Stimulated activated effector memory CD8-positive, alpha-beta T cell treated with anti-CD3 and anti-CD28 coated beads, Interleukin-12 subunit alpha, Interleukin-12 subunit beta, amount 100 ng/mL, for 72 hours (primary cell): ENCODE data around the gene PCDHA1.

Experiments used
- ATAC-seq: fragments of 150-1000 bp; cut with Tn5 transposase; 2 replicates; pipeline ENCODE4 v1.10.0; 2021
- DNase-seq, 2 donors: peaks; one replicate each; pipeline ENCODE4 v3.0.0; 2021 to 2022; ENCODE audit warnings: low spot score in 2 of 2
- H3K27ac Mint-ChIP-seq: one replicate; pipeline ENCODE4 v1.8.0; 2022; ENCODE audit warnings: mild to moderate bottlenecking, mixed read lengths
- H3K36me3 Mint-ChIP-seq: one replicate; pipeline ENCODE4 v1.8.0; 2022; ENCODE audit warnings: mild to moderate bottlenecking, mixed read lengths
- H3K4me1 Mint-ChIP-seq: one replicate; pipeline ENCODE4 v1.8.0; 2022; ENCODE audit warnings: mixed read lengths
- H3K4me3 Mint-ChIP-seq: one replicate; pipeline ENCODE4 v1.8.0; 2022; ENCODE audit warnings: mild to moderate bottlenecking, mixed read lengths
- H3K9me3 Mint-ChIP-seq: one replicate; pipeline ENCODE4 v1.8.0; 2022; ENCODE audit warnings: mixed read lengths

The PCDHA1 gene

GRCh38 chr5:140923601-140924000 is 137.7 kb downstream of the PCDHA1 start:
- no peak for DNase-seq
- H3K9me3 Mint-ChIP-seq, result no peaks in the 10 kb centered on the region
- ATAC-seq, result no peak
- H3K27ac Mint-ChIP-seq, result no peak overlapping the region
- H3K36me3 Mint-ChIP-seq, result no peaks in the 10 kb centered on the region
- H3K4me1 Mint-ChIP-seq, result peaks cover 7% of the 10 kb centered on the region
- H3K4me3 Mint-ChIP-seq, result no peak overlapping the region

GRCh38 chr5:140925806-140926442 is 140.0 kb downstream of the PCDHA1 start, which contains the start of gene PCDHAC1:
Gene PCDHAC1 (plus strand): TSS chr5:140926299. CDS start chr5:140926893, 594 bp downstream.
- Mint-ChIP-seq H3K9me3 (no peaks in the 10 kb centered on the region), H3K4me1 (peaks cover 7% of the 10 kb centered on the region), H3K4me3 (peak within 1 kb of the TSS; percentile 48), H3K27ac (no peak within 1 kb of the TSS), H3K36me3 (no peaks in the 10 kb centered on the region)
- ATAC-seq (peak; percentile 40), DNase-seq (no peak)

GRCh38 chr5:140926443-140927227 is 140.7 kb downstream of the PCDHA1 start:
- no peaks in the 10 kb centered on the region for H3K9me3 Mint-ChIP-seq
- ATAC-seq, result peak; percentile 65
- peaks cover 7% of the 10 kb centered on the region for H3K4me1 Mint-ChIP-seq
- no peak for DNase-seq
- peak overlapping the region; percentile 48 for H3K4me3 Mint-ChIP-seq
- H3K27ac Mint-ChIP-seq, result no peak overlapping the region
- H3K36me3 Mint-ChIP-seq, result no peaks in the 10 kb centered on the region

- Mint-ChIP-seq H3K4me3 (peak overlapping the region; percentile 48), H3K9me3 (no peaks in the 10 kb centered on the region), H3K4me1 (peaks cover 7% of the 10 kb centered on the region), H3K27ac (no peak overlapping the region), H3K36me3 (no peaks in the 10 kb centered on the region)
- DNase-seq (no peak), ATAC-seq (no peak)
Observed at GRCh38 chr5:140927228-140927573, 141.3 kb downstream of the PCDHA1 start.

GRCh38 chr5:140934964-140935606 is 149.1 kb downstream of the PCDHA1 start:
- Mint-ChIP-seq H3K36me3 (no peaks in the 10 kb centered on the region), H3K4me1 (no peaks in the 10 kb centered on the region), H3K27ac (no peak overlapping the region), H3K4me3 (no peak overlapping the region), H3K9me3 (no peaks in the 10 kb centered on the region)
- ATAC-seq (no peak), DNase-seq (no peak)

GRCh38 chr5:140946578-140946977 is 160.6 kb downstream of the PCDHA1 start:
- no peak overlapping the region for H3K27ac Mint-ChIP-seq

GRCh38 chr5:140951636-140952035 is 165.7 kb downstream of the PCDHA1 start:
- no peaks in the 10 kb centered on the region for H3K36me3 Mint-ChIP-seq
- no peak overlapping the region for H3K27ac Mint-ChIP-seq
- H3K9me3 Mint-ChIP-seq, result peaks cover under 1% of the 10 kb centered on the region
- ATAC-seq, result no peak
- H3K4me1 Mint-ChIP-seq, result no peaks in the 10 kb centered on the region
- no peak overlapping the region for H3K4me3 Mint-ChIP-seq
- DNase-seq, result no peak

More at GRCh38 chr5:140946578-140946977, 160.6 kb downstream of the PCDHA1 start:
- Mint-ChIP-seq H3K9me3 (peaks cover 9% of the 10 kb centered on the region), H3K4me1 (no peaks in the 10 kb centered on the region), H3K4me3 (no peak overlapping the region), H3K36me3 (no peaks in the 10 kb centered on the region)
- DNase-seq (no peak), ATAC-seq (no peak)

GRCh38 chr5:140953234-140953633 is 167.3 kb downstream of the PCDHA1 start:
- no peak for ATAC-seq
- no peaks in the 10 kb centered on the region for H3K4me1 Mint-ChIP-seq
- H3K4me3 Mint-ChIP-seq, result no peak overlapping the region
- H3K36me3 Mint-ChIP-seq, result no peaks in the 10 kb centered on the region
- no peak overlapping the region for H3K27ac Mint-ChIP-seq
- no peak for DNase-seq
- H3K9me3 Mint-ChIP-seq, result no peaks in the 10 kb centered on the region

GRCh38 chr5:140962190-140962589 is 176.2 kb downstream of the PCDHA1 start:
- H3K27ac Mint-ChIP-seq, result no peak overlapping the region

GRCh38 chr5:140964356-140964755 is 178.4 kb downstream of the PCDHA1 start:
- Mint-ChIP-seq H3K4me1 (no peaks in the 10 kb centered on the region), H3K36me3 (no peaks in the 10 kb centered on the region), H3K9me3 (no peaks in the 10 kb centered on the region), H3K27ac (no peak overlapping the region), H3K4me3 (no peak overlapping the region)
- DNase-seq (no peak), ATAC-seq (no peak)

More at GRCh38 chr5:140962190-140962589, 176.2 kb downstream of the PCDHA1 start:
- Mint-ChIP-seq H3K4me3 (no peak overlapping the region), H3K9me3 (no peaks in the 10 kb centered on the region), H3K36me3 (no peaks in the 10 kb centered on the region), H3K4me1 (no peaks in the 10 kb centered on the region)
- no peak for DNase-seq
- ATAC-seq, result no peak

GRCh38 chr5:140965905-140966292 is 180.0 kb downstream of the PCDHA1 start:
- ATAC-seq, result no peak
- Mint-ChIP-seq H3K36me3 (no peaks in the 10 kb centered on the region), H3K27ac (no peak overlapping the region)

GRCh38 chr5:140966293-140967225 is 180.6 kb downstream of the PCDHA1 start, which contains the start of gene PCDHAC2:
Gene PCDHAC2 (plus strand): TSS chr5:140966476. CDS start chr5:140966767, 291 bp downstream.
- DNase-seq, result no peak
- H3K27ac Mint-ChIP-seq, result no peak within 1 kb of the TSS

More at GRCh38 chr5:140965905-140966292, 180.0 kb downstream of the PCDHA1 start:
- no peaks in the 10 kb centered on the region for H3K4me1 Mint-ChIP-seq
- H3K4me3 Mint-ChIP-seq, result no peak overlapping the region
- H3K9me3 Mint-ChIP-seq, result no peaks in the 10 kb centered on the region
- DNase-seq, result no peak

GRCh38 chr5:140967226-140967893 is 181.4 kb downstream of the PCDHA1 start:
- H3K9me3 Mint-ChIP-seq, result no peaks in the 10 kb centered on the region
- no peak overlapping the region for H3K4me3 Mint-ChIP-seq
- H3K36me3 Mint-ChIP-seq, result no peaks in the 10 kb centered on the region
- DNase-seq (no peak), ATAC-seq (no peak)
- H3K4me1 Mint-ChIP-seq, result no peaks in the 10 kb centered on the region
- no peak overlapping the region for H3K27ac Mint-ChIP-seq

More at GRCh38 chr5:140966293-140967225, 180.6 kb downstream of the PCDHA1 start, which contains the start of gene PCDHAC2:
- Mint-ChIP-seq H3K9me3 (no peaks in the 10 kb centered on the region), H3K4me1 (no peaks in the 10 kb centered on the region), H3K36me3 (no peaks in the 10 kb centered on the region), H3K4me3 (no peak within 1 kb of the TSS)
- no peak for ATAC-seq

- Mint-ChIP-seq H3K27ac (no peak overlapping the region), H3K4me1 (no peaks in the 10 kb centered on the region), H3K36me3 (no peaks in the 10 kb centered on the region), H3K4me3 (no peak overlapping the region), H3K9me3 (no peaks in the 10 kb centered on the region)
- DNase-seq (no peak), ATAC-seq (no peak)
Observed at GRCh38 chr5:140969880-140970279, 183.9 kb downstream of the PCDHA1 start.
